NCI-H2227 (cell line): ENCODE results near the gene PTPRO.

Experiments
- DNase-seq: peaks from one replicate; lab custom pipeline; 2025; ENCODE audit not compliant: unreplicated experiment; lab: John Stamatoyannopoulos, UW

Gene PTPRO

GRCh38 chr12:15550793-15551192 lies 228.5 kb downstream of the PTPRO start:
- DNase-seq = no peak

GRCh38 chr12:15555446-15555845 lies 233.1 kb downstream of the PTPRO start:
- DNase-seq = no peak

DNA sequence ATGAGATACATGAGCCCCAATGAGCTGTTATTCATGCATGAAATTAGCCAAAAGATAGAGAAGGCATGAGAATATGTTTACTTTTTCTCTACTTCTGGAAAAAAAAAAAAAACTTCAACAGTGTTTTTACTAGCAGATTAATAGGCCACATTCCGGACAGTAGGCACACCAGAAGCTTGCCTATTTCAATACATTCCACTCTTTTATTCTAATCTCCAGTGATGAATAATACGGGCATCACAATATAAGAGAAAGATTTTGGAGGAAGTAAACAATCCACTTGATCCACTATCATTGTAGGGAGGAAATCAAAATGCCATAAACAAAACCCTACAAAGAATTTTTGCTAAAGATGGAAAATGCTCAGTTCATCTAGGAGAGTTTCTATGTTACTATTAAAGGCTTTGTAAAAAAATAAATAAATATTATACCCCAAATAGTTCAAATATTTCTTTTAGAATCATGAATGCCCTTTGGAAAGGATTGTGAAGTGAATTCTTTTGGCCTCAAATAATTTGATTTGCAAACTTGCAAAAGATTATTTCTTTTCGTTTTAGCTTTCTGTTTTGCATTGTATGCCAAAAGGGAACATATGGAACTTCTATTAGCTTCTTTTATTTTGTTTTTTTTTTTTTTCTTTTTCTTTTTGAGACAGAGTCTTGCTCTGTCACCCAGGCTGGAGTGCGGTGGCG lies 234.2 kb downstream of the PTPRO start:
- DNase-seq = no peak

GRCh38 chr12:15558915-15559528 lies 236.7 kb downstream of the PTPRO start:
- DNase-seq = no peak

DNA sequence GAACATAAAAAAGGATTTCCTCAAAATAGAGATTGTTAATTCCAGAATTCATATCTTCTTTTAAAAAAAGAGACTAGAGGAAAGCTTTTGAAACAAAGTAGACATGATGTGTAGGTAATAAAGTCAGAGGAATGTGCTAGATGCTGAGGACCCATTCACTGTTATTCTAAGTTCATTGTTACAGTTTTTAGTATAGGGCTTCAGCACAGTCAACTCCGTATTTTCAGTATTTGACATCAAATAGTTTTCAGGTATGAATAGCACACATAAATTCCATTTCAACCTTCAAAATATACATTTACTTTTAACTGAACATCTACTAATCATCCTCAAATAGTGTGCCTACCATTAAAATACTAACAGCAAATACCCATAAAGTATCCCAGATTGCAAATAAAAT lies 239.1 kb downstream of the PTPRO start:
- DNase-seq = no peak

- DNase-seq = no peak
Measured at GRCh38 chr12:15562263-15562662, 240.0 kb downstream of the PTPRO start.

- no peak for DNase-seq
Measured at GRCh38 chr12:15563663-15564062, 241.4 kb downstream of the PTPRO start.

DNA sequence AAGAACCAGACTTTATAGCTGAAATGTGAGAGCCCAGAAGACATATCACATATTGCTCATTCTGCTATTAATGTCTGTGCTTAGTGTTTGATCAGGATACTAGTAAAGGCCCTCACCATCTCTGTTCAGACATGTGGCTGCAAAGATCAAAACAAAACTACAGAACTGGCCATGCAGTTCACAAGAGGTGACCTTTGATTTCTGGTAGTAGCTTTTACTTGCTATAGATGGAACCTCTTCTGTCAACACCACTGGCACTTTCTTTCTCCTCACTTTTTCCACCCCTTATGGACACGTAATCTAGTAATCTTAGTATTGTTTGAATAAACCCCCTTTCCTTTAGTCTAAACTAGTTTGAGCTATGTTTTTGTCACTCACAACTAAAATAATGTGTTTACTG lies 252.0 kb downstream of the PTPRO start:
- no peak for DNase-seq

- DNase-seq = no peak
Measured at GRCh38 chr12:15575671-15576541, 253.6 kb downstream of the PTPRO start.

DNA sequence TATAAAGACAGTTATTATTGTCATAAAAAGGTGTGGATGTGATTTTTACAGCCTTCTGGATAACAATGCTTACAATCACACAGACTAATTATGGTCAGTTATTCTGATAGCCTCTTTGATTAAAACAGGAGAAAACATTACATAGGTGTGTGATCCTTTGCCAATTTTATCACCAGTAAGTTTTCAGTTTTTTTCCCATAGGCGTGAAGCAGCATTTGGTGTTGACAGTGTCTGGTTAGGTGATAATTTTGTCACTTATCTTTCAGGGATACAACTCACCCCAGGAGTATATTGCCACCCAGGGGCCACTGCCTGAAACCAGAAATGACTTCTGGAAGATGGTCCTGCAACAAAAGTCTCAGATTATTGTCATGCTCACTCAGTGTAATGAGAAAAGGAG lies 258.1 kb downstream of the PTPRO start:
- no peak for DNase-seq

DNA sequence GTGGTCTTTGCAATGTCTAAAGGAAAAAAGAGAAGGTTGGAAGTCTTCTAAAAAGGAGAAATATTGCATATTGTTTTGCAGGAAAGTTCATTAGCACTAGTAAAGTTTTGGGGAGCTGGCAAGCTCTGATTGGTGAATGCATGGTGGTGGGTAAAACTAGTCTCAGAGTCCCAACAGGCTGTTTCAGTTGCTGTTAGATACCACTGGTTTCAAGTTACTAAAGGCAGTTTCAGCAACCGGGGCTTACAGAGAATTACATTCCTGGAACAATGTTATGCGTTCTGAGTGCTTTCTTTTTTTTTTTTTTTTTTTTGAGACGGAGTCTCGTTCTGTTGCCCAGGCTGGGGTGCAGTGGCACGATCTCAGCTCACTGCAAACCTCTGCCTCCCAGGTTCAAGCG lies 258.7 kb downstream of the PTPRO start:
- no peak for DNase-seq

DNA sequence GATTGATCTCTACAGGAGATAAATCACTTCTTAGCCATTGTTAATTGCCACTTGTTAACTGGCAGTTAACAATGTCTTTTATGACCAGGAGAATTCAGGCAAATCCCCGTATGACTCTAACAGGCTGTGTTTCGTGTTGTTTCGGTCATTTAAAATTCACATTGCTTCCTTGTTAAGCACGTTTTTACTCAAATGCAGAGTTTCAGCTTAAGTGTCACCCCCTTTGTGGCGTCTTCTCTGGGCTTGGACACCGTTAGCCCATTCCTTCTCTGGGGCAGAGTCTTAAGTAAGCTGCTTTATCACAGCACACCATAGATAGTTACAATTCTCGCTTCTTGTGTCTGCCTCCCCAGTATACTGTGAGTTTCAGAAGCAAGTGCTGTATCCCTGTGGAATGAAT lies 261.5 kb downstream of the PTPRO start:
- DNase-seq = no peak

DNA sequence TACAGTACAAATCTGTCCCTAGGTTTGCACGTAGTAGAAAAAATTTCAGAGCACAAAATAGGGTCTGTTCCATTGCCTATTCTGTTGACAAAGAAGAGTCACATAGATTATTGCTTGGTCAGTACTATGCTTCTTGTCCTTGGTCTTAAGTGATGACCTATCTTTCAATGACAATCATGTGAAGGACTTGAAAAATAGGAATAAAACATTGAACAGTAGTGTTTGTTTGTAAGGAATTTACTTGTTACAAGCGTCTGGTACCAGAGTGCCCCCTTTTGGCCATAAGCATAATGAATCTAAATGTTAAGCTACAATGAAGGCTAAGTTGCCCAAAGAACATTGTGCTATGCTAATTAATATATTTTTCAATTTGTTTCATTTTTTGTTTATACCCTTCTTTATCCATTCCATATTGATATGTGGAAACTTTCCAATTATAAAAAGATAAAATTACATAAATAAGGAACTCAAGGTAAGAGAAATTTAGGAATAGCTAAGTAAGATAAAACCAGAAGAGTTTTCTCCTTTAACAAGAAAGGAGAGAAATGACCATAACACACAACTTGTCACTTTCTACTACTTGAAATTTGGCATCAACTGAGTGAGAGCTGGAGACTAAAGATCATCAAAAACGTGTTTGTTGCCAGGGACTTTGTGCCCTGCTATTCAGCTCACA lies 262.2 kb downstream of the PTPRO start:
- peak; percentile 8 for DNase-seq

- no peak for DNase-seq
Measured at GRCh38 chr12:15589328-15590032, 267.2 kb downstream of the PTPRO start.

DNA sequence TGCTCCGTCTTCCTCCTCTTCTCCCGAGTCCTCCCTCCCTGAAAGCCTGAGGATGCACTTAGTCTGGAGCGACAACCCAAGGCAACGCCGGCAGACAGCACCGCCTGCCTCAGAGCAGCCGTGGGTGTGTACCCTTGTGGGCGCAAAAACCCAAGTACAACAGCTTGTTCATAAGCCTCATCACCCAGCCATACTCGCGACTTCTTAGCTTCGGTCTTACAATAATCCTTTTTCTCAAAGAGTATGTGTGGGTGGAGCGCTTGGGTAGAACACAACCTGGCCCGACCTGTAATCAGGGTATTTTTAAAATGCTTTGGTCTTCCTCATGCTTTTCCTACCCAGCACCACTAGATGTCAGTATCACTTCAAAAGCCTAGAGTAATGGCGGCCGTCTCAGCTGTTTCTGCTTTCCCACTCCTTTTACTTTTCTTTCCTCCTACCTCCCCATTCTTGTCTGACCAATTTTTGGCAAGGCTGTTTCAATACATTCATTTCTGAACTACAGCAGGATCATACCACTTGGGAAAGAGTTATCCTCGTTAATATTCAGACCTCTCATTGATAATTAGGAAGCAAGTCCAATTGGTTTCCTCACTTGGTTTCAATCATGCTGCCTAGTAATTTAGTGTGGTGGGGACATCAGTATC lies 268.0 kb downstream of the PTPRO start:
- peak; percentile 61 for DNase-seq

DNA sequence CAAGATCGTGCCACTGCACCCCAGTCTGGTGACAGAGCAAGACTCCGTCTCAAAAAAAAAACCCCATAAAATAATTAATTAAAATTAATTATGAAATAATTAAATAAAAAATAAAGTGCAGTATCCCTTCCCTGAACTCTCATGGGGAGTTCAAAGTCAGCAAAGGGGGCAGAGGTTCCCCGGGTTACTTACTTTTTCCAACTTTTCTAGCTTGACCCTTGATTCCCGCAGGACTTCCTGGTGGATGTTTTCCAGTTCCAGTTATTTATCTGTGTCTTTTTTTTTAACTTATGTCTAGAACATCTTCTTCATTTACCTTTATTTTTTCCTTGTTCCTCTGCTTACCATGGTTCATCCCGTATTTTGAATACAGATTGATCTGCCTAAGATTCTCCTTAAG lies 269.5 kb downstream of the PTPRO start:
- no peak for DNase-seq

GRCh38 chr12:15592934-15593333 lies 270.6 kb downstream of the PTPRO start:
- no peak for DNase-seq

DNA sequence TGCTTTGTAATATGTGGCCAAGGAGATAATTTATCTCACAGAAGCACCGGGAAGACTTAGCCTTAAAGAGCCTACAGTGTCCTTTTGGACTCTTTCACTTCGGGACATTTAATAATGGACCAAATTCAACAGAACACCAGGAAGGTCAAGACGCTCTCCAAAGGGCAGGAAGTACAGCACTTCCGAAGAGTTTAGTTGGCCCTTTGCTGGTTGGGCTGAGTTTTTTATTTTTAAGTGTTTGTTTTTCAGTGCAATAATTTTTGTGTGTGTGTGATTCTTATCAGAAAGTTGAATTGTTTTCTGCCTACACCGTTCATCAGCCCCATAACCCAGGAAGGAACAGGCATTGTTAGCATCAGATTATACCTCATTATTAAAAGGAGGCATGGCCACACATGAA lies 273.9 kb downstream of the PTPRO start:
- DNase-seq = no peak

DNA sequence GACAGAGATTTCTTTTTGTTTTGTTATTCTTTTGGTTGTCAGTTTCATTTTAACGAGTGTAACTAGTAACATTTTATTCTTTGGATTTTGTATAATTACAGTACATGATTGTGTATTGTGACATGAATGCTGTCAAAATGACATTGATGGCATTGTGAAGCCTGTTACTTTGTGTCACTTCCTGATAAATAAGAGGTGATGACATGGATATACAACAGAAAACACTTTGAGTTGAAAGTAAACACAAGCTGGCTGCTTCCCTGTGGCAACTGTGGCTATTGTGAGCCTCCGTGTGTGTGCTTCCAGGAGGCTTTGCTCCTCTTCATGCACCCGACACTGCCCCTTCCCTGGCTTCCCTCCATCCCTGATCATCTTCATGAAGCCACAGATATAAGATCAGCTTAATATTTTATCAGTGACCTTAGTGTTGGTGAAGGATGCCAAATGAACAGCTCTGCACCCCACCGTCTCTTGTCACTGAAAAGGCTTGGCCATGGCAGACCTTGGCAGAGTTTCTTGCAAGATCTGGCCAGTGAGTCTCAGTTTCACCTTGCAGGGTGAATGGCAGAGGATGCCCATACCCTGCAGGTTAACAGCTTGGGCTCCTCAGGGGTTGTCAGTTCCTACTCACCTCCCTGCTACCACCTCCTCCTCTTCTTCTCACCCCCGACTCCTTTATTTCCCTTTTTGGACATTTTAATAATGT lies 275.0 kb downstream of the PTPRO start:
- no peak for DNase-seq
